IPS-18a (cell line): ENCODE data around the gene ADGRG3.

ENCODE experiments used
- H3K27ac ChIP-seq: one replicate; pipeline ENCODE4 v1.5.1; 2013; ENCODE audit warnings: low read length
- H3K27me3 ChIP-seq: one replicate; pipeline ENCODE4 v1.6.1; 2013; ENCODE audit warnings: mild to moderate bottlenecking, low read length; ENCODE audit not compliant: control insufficient read depth, insufficient read depth
- H3K36me3 ChIP-seq: one replicate; pipeline ENCODE4 v1.6.1; 2013; ENCODE audit warnings: low read depth, low read length; ENCODE audit not compliant: control insufficient read depth
- H3K4me1 ChIP-seq: one replicate; pipeline ENCODE4 v1.6.1; 2013; ENCODE audit warnings: low read depth, low read length; ENCODE audit not compliant: control insufficient read depth
- H3K4me3 ChIP-seq: one replicate; pipeline ENCODE4 v1.5.1; 2013; ENCODE audit warnings: low read length
- H3K9ac ChIP-seq: one replicate; pipeline ENCODE4 v1.6.1; 2013; ENCODE audit warnings: mild to moderate bottlenecking, low read length, moderate library complexity
- H3K9me3 ChIP-seq: one replicate; pipeline ENCODE4 v1.6.1; 2013; ENCODE audit warnings: low read depth, low read length; ENCODE audit not compliant: control insufficient read depth

Gene ADGRG3, protein sequence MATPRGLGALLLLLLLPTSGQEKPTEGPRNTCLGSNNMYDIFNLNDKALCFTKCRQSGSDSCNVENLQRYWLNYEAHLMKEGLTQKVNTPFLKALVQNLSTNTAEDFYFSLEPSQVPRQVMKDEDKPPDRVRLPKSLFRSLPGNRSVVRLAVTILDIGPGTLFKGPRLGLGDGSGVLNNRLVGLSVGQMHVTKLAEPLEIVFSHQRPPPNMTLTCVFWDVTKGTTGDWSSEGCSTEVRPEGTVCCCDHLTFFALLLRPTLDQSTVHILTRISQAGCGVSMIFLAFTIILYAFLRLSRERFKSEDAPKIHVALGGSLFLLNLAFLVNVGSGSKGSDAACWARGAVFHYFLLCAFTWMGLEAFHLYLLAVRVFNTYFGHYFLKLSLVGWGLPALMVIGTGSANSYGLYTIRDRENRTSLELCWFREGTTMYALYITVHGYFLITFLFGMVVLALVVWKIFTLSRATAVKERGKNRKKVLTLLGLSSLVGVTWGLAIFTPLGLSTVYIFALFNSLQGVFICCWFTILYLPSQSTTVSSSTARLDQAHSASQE

DNA sequence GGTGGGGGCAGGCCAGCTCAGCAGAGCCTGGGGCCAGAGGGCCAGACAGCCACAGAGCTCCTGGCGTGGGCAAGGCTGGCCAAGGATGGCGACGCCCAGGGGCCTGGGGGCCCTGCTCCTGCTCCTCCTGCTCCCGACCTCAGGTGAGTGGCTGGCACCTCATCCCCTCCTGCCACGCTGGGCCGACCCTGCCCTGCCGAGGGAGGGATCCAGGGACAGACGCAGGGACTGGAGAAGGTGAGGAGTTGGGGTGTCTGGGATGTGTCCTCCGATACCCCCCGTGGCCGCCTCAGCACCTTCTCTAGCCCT, at the start of gene ADGRG3:
Gene ADGRG3 (plus strand): TSS at position 44 of the 309 bp plus-strand sequence. CDS start 42 bp downstream, at position 86.
- Histone ChIP-seq H3K4me3 (no peak within 1 kb of the TSS), H3K4me1 (no peaks in the 10 kb centered on the region), H3K27ac (no peak within 1 kb of the TSS), H3K9me3 (no peaks in the 10 kb centered on the region), H3K36me3 (no peaks in the 10 kb centered on the region), H3K9ac (no peak within 1 kb of the TSS), H3K27me3 (no peaks in the 10 kb centered on the region)

DNA sequence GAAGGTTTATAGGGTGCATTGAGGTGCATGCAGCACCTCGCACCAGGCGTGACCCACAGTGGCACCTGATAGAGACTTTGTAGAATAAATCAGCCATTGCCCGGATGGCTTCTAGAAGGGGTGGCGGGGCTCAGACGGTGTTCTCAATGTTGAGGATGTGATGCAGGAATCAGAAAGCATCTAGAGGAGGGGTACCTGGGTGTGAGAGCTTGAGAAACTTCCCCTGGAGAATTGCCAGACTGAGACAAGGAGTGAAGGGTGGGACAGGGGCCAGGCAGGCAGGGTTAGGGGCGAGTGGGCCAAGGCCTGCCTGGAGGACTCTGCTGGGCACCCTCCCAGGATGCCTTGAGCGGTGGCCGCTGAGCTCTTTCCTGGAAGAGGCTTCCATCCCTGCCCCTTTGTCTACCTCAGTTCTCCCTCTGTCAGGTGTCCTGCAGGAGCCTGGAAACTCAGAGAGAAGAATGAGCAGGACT, 48.9 kb upstream of the ADGRG3 start:
- Histone ChIP-seq H3K27me3 (no peaks in the 10 kb centered on the region), H3K4me3 (no peak overlapping the region), H3K4me1 (peaks cover 7% of the 10 kb centered on the region), H3K36me3 (no peaks in the 10 kb centered on the region), H3K27ac (no peak overlapping the region), H3K9me3 (no peaks in the 10 kb centered on the region), H3K9ac (no peak overlapping the region)

DNA sequence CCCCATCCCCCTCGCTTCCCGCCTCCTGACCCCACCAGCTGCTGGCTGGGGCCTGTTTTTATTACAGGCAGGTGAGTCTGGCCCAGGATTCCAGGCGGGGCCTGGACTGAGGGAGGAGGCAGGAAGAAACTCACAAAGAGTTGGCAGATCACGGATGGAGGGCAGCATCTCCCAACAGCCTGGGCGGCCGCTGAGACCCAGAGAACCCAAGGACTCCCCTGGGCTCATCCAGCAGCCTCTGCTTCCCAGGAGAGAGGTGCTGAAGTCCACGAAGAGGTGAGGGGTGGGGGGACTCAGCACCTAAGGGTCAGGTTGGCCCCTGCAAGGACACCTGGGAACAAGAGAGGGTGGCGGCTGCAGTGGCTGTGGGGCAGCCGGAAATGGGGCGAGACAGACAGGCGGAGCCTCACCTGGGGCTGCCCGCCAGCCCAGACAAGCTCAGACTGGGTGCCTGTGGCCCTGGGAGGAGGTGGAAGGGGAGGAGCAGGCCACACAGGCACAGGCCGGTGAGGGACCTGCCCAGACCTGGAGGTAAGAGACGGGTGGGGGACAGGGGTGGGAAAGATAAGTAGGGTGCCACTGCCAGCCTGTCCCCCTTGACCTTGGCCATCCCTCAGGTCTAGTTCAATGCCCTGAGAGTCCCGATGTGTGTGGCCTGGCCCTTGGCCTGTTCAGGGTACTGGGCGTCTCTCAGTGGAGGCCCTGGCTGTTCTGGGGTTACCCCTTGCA, 48.3 kb upstream of the ADGRG3 start:
- Histone ChIP-seq H3K27ac (no peak overlapping the region), H3K9me3 (no peaks in the 10 kb centered on the region), H3K27me3 (no peaks in the 10 kb centered on the region), H3K36me3 (no peaks in the 10 kb centered on the region), H3K4me1 (peaks cover 7% of the 10 kb centered on the region), H3K9ac (no peak overlapping the region), H3K4me3 (no peak overlapping the region)

DNA sequence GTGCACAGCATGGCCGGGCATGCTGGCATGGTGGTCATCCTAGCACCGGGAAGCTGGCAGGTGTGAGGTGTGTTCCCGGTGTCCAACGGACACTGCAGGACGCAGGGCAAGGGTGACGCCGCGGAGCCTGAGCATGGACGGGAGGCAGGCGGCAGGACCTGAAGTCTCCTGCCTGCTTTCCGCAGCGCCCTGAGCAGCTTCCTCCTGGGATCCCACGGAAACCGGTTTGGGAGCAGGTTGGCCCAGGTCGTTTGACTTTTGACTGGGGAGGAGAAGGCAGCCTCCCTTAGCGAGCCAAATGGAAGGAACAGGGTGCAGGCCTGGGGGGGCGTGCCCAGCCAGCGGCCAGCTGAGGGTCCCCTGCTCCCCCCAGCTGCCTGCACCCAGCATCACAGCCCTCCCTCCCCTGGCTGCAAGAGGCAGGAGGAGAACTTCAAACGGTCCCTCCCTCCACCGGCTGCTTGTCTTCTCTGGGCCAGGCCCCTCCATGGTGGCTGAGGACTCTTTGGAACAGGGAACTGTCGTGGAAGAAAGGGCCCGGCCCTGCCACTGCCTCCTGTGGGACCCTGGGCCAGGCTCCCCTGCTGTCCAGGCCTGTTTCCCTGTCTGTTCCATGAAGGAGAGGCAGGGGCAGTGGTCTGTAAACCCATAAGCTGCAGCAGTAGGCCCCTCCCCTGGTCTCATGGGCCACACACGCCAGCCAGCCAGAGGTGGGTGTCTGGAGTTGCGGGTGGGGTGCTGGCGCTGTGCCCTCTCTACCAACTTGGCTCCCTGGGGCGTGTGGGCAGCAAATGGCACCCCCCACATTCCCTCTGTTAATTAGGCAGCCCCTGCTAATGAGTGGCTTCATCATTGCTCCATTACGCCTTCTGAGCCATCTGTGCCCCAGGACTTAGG, 47.5 kb upstream of the ADGRG3 start:
- Histone ChIP-seq H3K27me3 (no peaks in the 10 kb centered on the region), H3K27ac (no peak overlapping the region), H3K36me3 (no peaks in the 10 kb centered on the region), H3K9ac (no peak overlapping the region), H3K4me1 (peaks cover 7% of the 10 kb centered on the region), H3K9me3 (no peaks in the 10 kb centered on the region), H3K4me3 (no peak overlapping the region)

DNA sequence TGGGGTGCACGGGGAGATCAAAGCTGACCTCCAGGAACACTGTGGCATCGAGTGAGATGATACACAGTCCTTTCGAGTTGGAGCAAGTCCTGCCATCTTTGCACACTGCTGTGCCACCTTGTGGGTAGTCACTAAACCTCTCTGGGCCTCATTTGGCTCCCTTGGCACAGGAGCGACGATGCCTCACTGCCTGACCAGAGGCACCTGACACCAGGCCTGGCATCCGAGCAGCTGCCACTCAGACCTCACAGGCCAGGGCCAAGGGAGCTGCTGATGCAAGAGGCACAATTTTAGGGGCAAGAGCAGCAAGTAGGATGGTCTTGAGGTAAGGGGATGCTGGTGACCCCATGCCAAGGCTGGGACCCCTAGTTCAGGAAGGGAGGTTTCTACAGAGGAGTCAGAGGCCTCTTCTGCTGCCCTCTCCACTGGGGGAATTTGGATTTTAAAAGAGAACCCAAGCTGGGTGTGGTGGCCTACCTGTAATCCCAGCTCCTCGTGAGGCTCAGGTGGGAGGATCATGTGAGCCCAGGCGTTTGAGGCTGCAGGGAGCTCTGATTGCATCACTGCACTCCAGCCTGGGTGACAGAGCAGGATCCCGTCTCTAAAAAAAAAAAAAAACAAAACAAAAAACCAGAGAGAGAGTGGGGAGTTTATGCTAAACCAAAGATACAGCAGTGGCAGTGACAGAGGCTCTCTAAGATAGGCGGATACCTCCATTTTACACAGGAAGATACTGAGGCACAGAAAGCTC, 46.4 kb upstream of the ADGRG3 start:
- Histone ChIP-seq H3K27me3 (no peaks in the 10 kb centered on the region), H3K4me1 (peaks cover 7% of the 10 kb centered on the region), H3K9ac (no peak overlapping the region), H3K27ac (no peak overlapping the region), H3K4me3 (no peak overlapping the region), H3K36me3 (no peaks in the 10 kb centered on the region), H3K9me3 (no peaks in the 10 kb centered on the region)

DNA sequence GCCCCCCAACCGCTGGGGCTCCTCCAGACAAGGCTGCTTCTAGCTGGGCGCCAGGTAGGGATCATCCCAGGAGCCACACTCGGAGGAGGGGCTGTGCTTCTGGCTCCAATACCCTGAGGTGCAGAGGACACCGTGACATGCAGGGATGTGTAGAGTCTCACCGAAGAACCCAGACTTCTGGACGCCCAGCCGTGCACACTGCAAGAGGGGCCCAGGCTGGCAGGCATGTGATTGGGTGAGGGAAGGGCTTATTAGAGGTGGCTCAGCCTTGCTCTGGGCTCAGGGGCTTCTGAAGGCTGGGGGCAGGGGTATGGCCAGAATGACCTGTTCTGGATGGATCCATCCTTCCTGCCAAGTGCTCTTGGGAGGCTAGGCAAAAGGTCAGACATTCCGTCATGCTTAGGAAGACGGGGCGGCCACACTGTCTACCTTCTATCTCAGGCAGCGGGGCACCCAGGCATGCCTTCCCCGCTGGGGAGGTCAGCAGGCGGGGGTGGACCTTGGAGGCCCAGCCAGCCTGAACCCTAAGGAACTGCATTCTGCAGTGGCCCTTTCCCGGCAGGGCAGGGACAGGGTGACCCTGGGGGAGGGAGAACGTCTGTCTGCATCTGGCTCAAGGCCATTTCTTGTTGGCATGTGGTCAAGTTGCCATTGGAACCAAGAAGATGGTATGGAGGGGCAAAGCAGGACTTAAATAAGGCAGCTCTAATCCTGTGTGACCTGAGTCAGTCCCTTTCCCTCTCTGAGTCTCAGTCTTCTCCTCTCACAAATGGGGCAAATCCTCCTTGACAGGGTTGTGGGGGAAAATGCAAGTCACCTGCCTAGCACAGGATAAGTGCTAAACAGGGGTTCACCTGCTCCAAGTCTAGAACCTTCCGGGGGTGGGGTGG, 45.5 kb upstream of the ADGRG3 start:
- no peaks in the 10 kb centered on the region for H3K9me3 ChIP-seq
- H3K9ac ChIP-seq = no peak overlapping the region
- no peaks in the 10 kb centered on the region for H3K36me3 ChIP-seq
- H3K27me3 ChIP-seq = no peaks in the 10 kb centered on the region
- H3K27ac ChIP-seq = no peak overlapping the region
- H3K4me3 ChIP-seq = no peak overlapping the region
- H3K4me1 ChIP-seq = peaks cover 8% of the 10 kb centered on the region

DNA sequence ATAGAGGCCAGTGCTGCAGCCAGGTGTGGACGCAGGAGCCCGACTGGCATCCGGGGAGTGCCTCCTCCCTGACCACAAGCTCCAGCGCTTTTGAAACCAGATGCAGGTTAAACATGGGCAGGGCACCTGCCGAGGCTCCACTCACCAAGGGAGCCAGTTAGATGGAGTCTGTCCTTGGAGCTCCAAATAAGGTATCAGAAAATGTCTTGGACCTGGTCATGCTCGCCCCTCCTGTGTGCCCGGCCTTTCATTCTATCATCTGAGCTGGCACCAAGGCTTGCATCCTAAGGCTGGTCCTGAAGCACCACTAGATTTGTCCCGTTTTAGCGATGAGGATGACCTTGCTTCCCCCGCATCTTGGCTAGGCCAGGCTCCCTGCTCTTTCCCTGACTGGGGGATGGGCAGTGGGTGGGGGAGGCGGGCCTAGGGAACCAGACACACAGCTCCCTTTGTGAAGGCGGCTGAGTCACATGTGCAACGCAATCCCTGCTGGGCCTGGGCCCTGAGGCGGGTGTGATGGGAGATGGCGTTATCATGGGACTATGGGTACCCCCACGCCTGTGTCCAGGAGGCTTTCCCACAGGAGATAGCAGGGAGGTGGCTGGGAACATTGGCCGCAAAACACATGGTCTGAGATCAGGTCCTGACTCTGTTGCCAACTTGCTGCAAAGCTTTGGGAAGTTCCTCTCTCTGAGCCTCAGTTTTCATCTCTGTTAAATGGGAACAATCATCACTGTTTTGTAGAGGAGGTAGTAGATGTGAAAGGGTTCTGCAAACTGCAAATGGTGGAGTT, 44.7 kb upstream of the ADGRG3 start:
- Histone ChIP-seq H3K4me3 (no peak overlapping the region), H3K4me1 (peaks cover 14% of the 10 kb centered on the region), H3K9me3 (no peaks in the 10 kb centered on the region), H3K9ac (no peak overlapping the region), H3K27me3 (no peaks in the 10 kb centered on the region), H3K36me3 (no peaks in the 10 kb centered on the region), H3K27ac (no peak overlapping the region)

DNA sequence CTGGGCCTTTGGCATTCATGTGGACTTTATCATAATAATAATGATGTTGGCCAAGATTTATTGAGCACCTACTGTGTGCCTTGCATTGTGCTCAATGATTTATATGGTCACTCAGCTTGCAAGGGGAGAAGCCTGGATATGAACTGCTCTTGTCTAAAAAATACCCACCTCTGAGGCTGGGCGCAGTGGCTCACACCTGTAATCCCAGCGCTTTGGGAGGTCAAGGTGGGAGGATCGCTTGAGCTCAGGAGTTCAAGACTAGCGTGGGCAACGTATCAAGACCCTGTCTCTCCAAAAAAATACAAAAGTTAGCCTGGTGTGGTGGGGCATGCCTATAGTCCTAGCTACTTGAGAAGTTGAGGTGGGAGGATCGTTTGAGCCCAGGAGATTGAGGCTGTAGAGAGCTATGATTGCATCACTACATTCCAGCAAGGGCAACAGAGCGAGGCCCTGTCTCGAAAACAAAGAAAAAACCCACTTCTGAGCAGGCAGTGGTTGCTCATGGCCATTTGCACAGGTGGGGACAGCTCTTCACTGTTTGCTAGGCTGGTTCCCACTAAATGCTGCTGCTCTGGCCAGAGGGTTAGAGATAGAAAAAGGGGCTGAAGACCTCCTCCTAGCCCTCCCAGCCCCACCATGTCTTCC, 43.9 kb upstream of the ADGRG3 start:
- Histone ChIP-seq H3K4me3 (no peak overlapping the region), H3K27ac (no peak overlapping the region), H3K9ac (no peak overlapping the region), H3K4me1 (peaks cover 18% of the 10 kb centered on the region), H3K27me3 (no peaks in the 10 kb centered on the region), H3K36me3 (no peaks in the 10 kb centered on the region), H3K9me3 (no peaks in the 10 kb centered on the region)

DNA sequence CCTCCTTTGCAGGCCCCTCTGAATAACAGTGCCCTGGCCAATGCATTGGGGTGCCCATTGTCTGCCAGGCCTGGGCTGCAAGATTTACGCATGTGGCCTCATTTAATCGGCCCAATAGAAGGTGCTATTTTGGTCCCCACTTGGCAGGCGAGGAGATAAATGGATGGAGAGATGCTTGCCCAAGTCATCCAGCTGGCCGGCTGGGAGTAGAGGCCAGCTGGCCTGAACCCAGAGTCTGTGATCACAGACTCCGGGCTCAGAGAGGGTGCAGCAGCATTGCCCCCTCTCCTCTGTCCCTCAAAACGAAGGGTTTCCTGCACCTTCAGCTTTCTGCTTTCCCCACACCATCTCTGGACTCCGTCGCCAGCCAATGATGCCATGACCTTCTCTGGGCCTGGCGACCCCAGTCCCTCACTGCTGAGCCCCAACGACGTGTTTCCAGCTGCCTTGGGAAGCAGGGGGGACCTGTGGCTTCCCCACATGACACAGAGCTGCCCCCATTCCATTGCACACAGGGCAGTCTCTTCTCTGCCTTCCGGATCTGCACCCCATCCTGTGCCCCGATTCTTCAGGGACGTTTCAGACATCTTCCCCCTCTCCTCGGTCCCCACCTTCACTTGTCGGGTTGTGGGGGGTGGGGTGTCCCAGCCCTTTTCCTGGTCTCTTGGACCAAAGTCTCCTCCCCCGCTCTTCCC, 43.2 kb upstream of the ADGRG3 start:
- no peaks in the 10 kb centered on the region for H3K9me3 ChIP-seq
- H3K27ac ChIP-seq = no peak overlapping the region
- H3K4me1 ChIP-seq = peaks cover 18% of the 10 kb centered on the region
- H3K27me3 ChIP-seq = no peaks in the 10 kb centered on the region
- H3K36me3 ChIP-seq = no peaks in the 10 kb centered on the region
- H3K9ac ChIP-seq = no peak overlapping the region
- no peak overlapping the region for H3K4me3 ChIP-seq
